Stomach smooth muscle (tissue), 2 donors: ENCODE measurements around the gene GCSH.

ENCODE experiments used
- H3K27ac ChIP-seq: one replicate; pipeline ENCODE4 v1.7.0; 2013; ENCODE audit warnings: mild to moderate bottlenecking, low read length, inconsistent platforms
- H3K27me3 ChIP-seq, 2 donors: one replicate each; pipeline ENCODE4 v1.7.0; 2013; ENCODE audit warnings: low read length in 2 of 2; ENCODE audit not compliant: insufficient read depth in 2 of 2, control insufficient read depth in 1 of 2
- H3K36me3 ChIP-seq, 2 donors: one replicate each; pipeline ENCODE4 v1.7.0; 2013; ENCODE audit warnings: low read length in 2 of 2; ENCODE audit not compliant: control insufficient read depth in 2 of 2, insufficient read depth in 2 of 2
- H3K4me1 ChIP-seq: one replicate; pipeline ENCODE4 v1.7.0; 2013; ENCODE audit warnings: low read length; ENCODE audit not compliant: control insufficient read depth, insufficient read depth
- H3K4me3 ChIP-seq, 2 donors: one replicate each; pipeline ENCODE4 v1.7.0; 2013; ENCODE audit warnings: low read length in 2 of 2
- H3K9ac ChIP-seq, 2 donors: one replicate each; pipeline ENCODE4 v1.7.0; 2013; ENCODE audit warnings: low read length in 2 of 2, mild to moderate bottlenecking in 1 of 2
- H3K9me3 ChIP-seq, 2 donors: one replicate each; pipeline ENCODE4 v1.7.0; 2013; ENCODE audit warnings: low read length in 2 of 2; ENCODE audit not compliant: control insufficient read depth in 2 of 2
- donor health status: healthy.
- donor health status: Pancreatic carcinoma.

GCSH gene

GRCh38 chr16:81042821-81043220 lies 53.4 kb downstream of the GCSH start:
- Histone ChIP-seq H3K27ac (no peak overlapping the region), H3K9me3 (no peaks in the 10 kb centered on the region), H3K36me3 (peaks cover 33 to 38% of the 10 kb centered on the region in 2 donors), H3K4me1 (peaks cover 2% of the 10 kb centered on the region), H3K4me3 (no peak overlapping the region), H3K9ac (no peak overlapping the region), H3K27me3 (no peaks in the 10 kb centered on the region)

- no peaks in the 10 kb centered on the region for H3K27me3 ChIP-seq
- H3K4me3 ChIP-seq, result no peak overlapping the region
- no peak overlapping the region for H3K9ac ChIP-seq
- peaks cover 11% of the 10 kb centered on the region for H3K4me1 ChIP-seq
- H3K27ac ChIP-seq, result no peak overlapping the region
- no peaks in the 10 kb centered on the region for H3K9me3 ChIP-seq
- H3K36me3 ChIP-seq, result peaks cover 33 to 38% of the 10 kb centered on the region in 2 donors
These were observed 54.5 kb downstream of the GCSH start for GRCh38 chr16:81041696-81042095.

- H3K9me3 ChIP-seq, result no peaks in the 10 kb centered on the region
- no peaks in the 10 kb centered on the region for H3K27me3 ChIP-seq
- no peak overlapping the region for H3K27ac ChIP-seq
- H3K4me1 ChIP-seq, result peaks cover 13% of the 10 kb centered on the region
- no peak overlapping the region for H3K9ac ChIP-seq
- H3K4me3 ChIP-seq, result no peak overlapping the region
- H3K36me3 ChIP-seq, result peaks cover 33 to 38% of the 10 kb centered on the region in 2 donors
These were observed 55.4 kb downstream of the GCSH start for GRCh38 chr16:81040842-81041241.

GRCh38 chr16:81040131-81040530 lies 56.1 kb downstream of the GCSH start:
- no peaks in the 10 kb centered on the region for H3K9me3 ChIP-seq
- no peaks in the 10 kb centered on the region for H3K27me3 ChIP-seq
- H3K9ac ChIP-seq, result no peak overlapping the region
- no peak overlapping the region for H3K27ac ChIP-seq
- no peak overlapping the region for H3K4me3 ChIP-seq
- H3K4me1 ChIP-seq, result peaks cover 17% of the 10 kb centered on the region
- peaks cover 26 to 32% of the 10 kb centered on the region in 2 donors for H3K36me3 ChIP-seq

- Histone ChIP-seq H3K9ac (peak overlapping the region; percentile 34 to 80), H3K4me3 (peak overlapping the region; percentile 27 to 82), H3K36me3 (peaks cover 0 to 6% of the 10 kb centered on the region in 2 donors), H3K4me1 (peaks cover 17% of the 10 kb centered on the region), H3K27ac (no peak overlapping the region), H3K27me3 (no peaks in the 10 kb centered on the region), H3K9me3 (no peaks in the 10 kb centered on the region)
These were observed 59.3 kb downstream of the GCSH start for GRCh38 chr16:81036751-81037350.

GRCh38 chr16:81035975-81036750 lies 60.0 kb downstream of the GCSH start:
- H3K27ac ChIP-seq, result no peak overlapping the region
- peak overlapping the region; percentile 27 to 82 for H3K4me3 ChIP-seq
- H3K4me1 ChIP-seq, result peaks cover 17% of the 10 kb centered on the region
- peak overlapping the region; percentile 34 to 80 for H3K9ac ChIP-seq
- no peaks in the 10 kb centered on the region for H3K36me3 ChIP-seq
- H3K27me3 ChIP-seq, result no peaks in the 10 kb centered on the region
- no peaks in the 10 kb centered on the region for H3K9me3 ChIP-seq

- Histone ChIP-seq H3K36me3 (no peaks in the 10 kb centered on the region), H3K27me3 (no peaks in the 10 kb centered on the region), H3K27ac (no peak within 1 kb of the TSS), H3K9ac (peak within 1 kb of the TSS; percentile 34 to 80), H3K4me1 (peaks cover 17% of the 10 kb centered on the region), H3K9me3 (no peaks in the 10 kb centered on the region), H3K4me3 (peak within 1 kb of the TSS; percentile 27 to 82)
These were observed 60.7 kb downstream of the GCSH start, which contains the start of gene ATMIN for GRCh38 chr16:81035398-81035974. Gene ATMIN, plus strand, starts transcription at chr16:81035842. Its CDS starts 29 bp downstream, at chr16:81035871.
